Fibroblast of skin of back (primary cell): ENCODE results near the gene LRRN2. TPM values are rescaled to one million over a fixed set of nuclear protein-coding genes. Genes with fewer than 3 reads are reported as not detected.
"Not testable (repeated sequence)": the region's sequence is repeated elsewhere in the genome, so short reads cannot be mapped to it uniquely, and the experiment has no call there.

Experiments used
- DNase-seq: peaks from one replicate; pipeline ENCODE4 v3.0.0-alpha.2; 2013
- polyA plus RNA-seq, 2 experiments: library from polyadenylated mRNA; unstranded; fragments of 120-200 nt; gene quantifications; one replicate each; pipeline ENCODE4 v1.2.1, GENCODE V29; 2013; ENCODE audit not compliant: insufficient read length in 2 of 2

The LRRN2 gene
- 0.10 TPM for polyA plus RNA-seq (2013, experiment 1 of 2; ENCODE audit: insufficient read length)
- polyA plus RNA-seq (2013, experiment 2 of 2; ENCODE audit: insufficient read length), result not detected

GRCh38 chr1:204685236-204686006 is at the start of gene LRRN2:
LRRN2 (minus strand) TSS chr1:204685738; CDS start chr1:204619992, 65,746 bp downstream.
- DNase-seq, result peak; percentile 2

GRCh38 chr1:204735042-204735441 is 49.5 kb upstream of the LRRN2 start:
- no peak for DNase-seq

- no peak for DNase-seq
These were observed 48.5 kb upstream of the LRRN2 start for GRCh38 chr1:204733869-204734596.

GRCh38 chr1:204733289-204733688 is 47.8 kb upstream of the LRRN2 start:
- DNase-seq, result no peak

GRCh38 chr1:204731985-204732575 is 46.5 kb upstream of the LRRN2 start:
- no peak for DNase-seq

GRCh38 chr1:204731509-204731908 is 46.0 kb upstream of the LRRN2 start:
- no peak for DNase-seq

GRCh38 chr1:204730826-204731459 is 45.4 kb upstream of the LRRN2 start:
- no peak for DNase-seq

GRCh38 chr1:204729516-204729915 is 44.0 kb upstream of the LRRN2 start:
- DNase-seq, result no peak

- DNase-seq, result no peak
These were observed 42.9 kb upstream of the LRRN2 start for GRCh38 chr1:204728456-204728855.

- DNase-seq, result no peak
These were observed 42.5 kb upstream of the LRRN2 start for GRCh38 chr1:204728045-204728444.

GRCh38 chr1:204727438-204727837 is 41.9 kb upstream of the LRRN2 start:
- DNase-seq, result not testable (repeated sequence)

GRCh38 chr1:204726478-204726877 is 40.9 kb upstream of the LRRN2 start:
- peak; percentile 22 for DNase-seq

- no peak for DNase-seq
These were observed 40.4 kb upstream of the LRRN2 start for GRCh38 chr1:204725821-204726448.

GRCh38 chr1:204723131-204723787 is 37.7 kb upstream of the LRRN2 start:
- no peak for DNase-seq

GRCh38 chr1:204721373-204722055 is 36.0 kb upstream of the LRRN2 start:
- no peak for DNase-seq

GRCh38 chr1:204716660-204717059 is 31.1 kb upstream of the LRRN2 start:
- DNase-seq, result no peak

GRCh38 chr1:204714861-204715511 is 29.4 kb upstream of the LRRN2 start:
- no peak for DNase-seq

GRCh38 chr1:204714194-204714860 is 28.8 kb upstream of the LRRN2 start:
- no peak for DNase-seq

GRCh38 chr1:204713541-204713940 is 28.0 kb upstream of the LRRN2 start:
- DNase-seq, result no peak
